Fibroblast of the aortic adventitia (primary cell): Measurements from ENCODE around the gene NUBP2. TPM values are rescaled to one million over a fixed set of nuclear protein-coding genes. Genes with fewer than 3 reads are reported as not detected.

ENCODE experiments used
- DNase-seq: peaks from one replicate; pipeline ENCODE4 v3.0.0-alpha.2; 2010; ENCODE audit warnings: low read depth
- H3K4me3 ChIP-seq: 2 replicates; pipeline ENCODE4 v1.5.1; 2011; ENCODE audit warnings: low read depth, mild to moderate bottlenecking, control low read depth, low read length, moderate library complexity
- CTCF ChIP-seq: IDR thresholded peaks from 2 replicates; pipeline ENCODE4 v1.5.1; 2011; ENCODE audit warnings: mild to moderate bottlenecking, low read length, control low read depth, inconsistent platforms; ENCODE audit not compliant: insufficient read depth
- total RNA-seq: library from RNA; depleted of rRNA; stranded (reverse); fragments of >200 nt; gene quantifications from 2 replicates; pipeline ENCODE4 v1.2.3, GENCODE V29; 2012; ENCODE audit warnings: low replicate concordance

Gene NUBP2
- total RNA-seq, 1 donor = 44.6 TPM

- TF ChIP-seq CTCF = no peak
- no peak overlapping the region for H3K4me3 ChIP-seq
- DNase-seq = no peak
Measured at GRCh38 chr16:1822801-1823200, 40.0 kb downstream of the NUBP2 start.

- peak; percentile 30 for DNase-seq
- no peak for TF ChIP-seq CTCF
- H3K4me3 ChIP-seq = no peak overlapping the region
Measured at GRCh38 chr16:1823821-1824220, 41.1 kb downstream of the NUBP2 start.

- H3K4me3 ChIP-seq = peak overlapping the region; percentile 99
- no peak for TF ChIP-seq CTCF
- DNase-seq = no peak
Measured at GRCh38 chr16:1825381-1825863, 42.7 kb downstream of the NUBP2 start.

- TF ChIP-seq CTCF = no peak
- no peak for DNase-seq
- H3K4me3 ChIP-seq = peak overlapping the region; percentile 99
Measured at GRCh38 chr16:1825864-1826690, 43.3 kb downstream of the NUBP2 start.

GRCh38 chr16:1826691-1827573 lies 44.2 kb downstream of the NUBP2 start, which contains the start of the genes FAHD1 and HAGH:
Gene FAHD1, plus strand, starts transcription at chr16:1827206. Its CDS starts 33 bp downstream, at chr16:1827239.
Gene HAGH, minus strand, starts transcription at chr16:1826825. Its CDS starts 38 bp downstream, at chr16:1826787.
- no peak for TF ChIP-seq CTCF
- peak within 1 kb of the TSS; percentile 99 for H3K4me3 ChIP-seq
- peak; percentile 95 for DNase-seq

- peak overlapping the region; percentile 99 for H3K4me3 ChIP-seq
- DNase-seq = no peak
- TF ChIP-seq CTCF = no peak
Measured at GRCh38 chr16:1828645-1829410, 46.1 kb downstream of the NUBP2 start.
